ENCODE data around the gene CPSF4L. TPM values are rescaled to one million over a fixed set of nuclear protein-coding genes. Genes with fewer than 3 reads are reported as not detected.

The CPSF4L gene
- polyA plus RNA-seq, 1 donor (not counting 4 experiments of a cell fraction or from before 2014, with no cell fraction given): not detected

- no peaks in the 10 kb centered on the region for H4K20me1 ChIP-seq (ENCODE audit: control insufficient read depth, extremely low read depth, insufficient read depth, low read length)
- H3K27ac ChIP-seq (ENCODE audit: control insufficient read depth, insufficient read depth, low read length): no peak overlapping the region
- DNase-seq (ENCODE audit: low read depth, low spot score) (no peak), FAIRE-seq (no peak)
- TF ChIP-seq CTCF (optimal IDR thresholded peaks at IDR 0.05 in 1 of 3, IDR thresholded peaks at IDR 0.05 in 1 of 3, conservative IDR thresholded peaks at IDR 0.05 in 1 of 3; ENCODE audit: extremely low read depth in 1 of 3, insufficient read depth in 2 of 3, low read length in 3 of 3) (no peak), EZH2 (IDR thresholded peaks at IDR 0.05; ENCODE audit: low read length) (no peak)
- H3K27me3 ChIP-seq (ENCODE audit: control insufficient read depth, extremely low read depth, insufficient read depth, low read length): no peaks in the 10 kb centered on the region
- dilution Hi-C loops (cut with MboI; ENCODE audit: extremely low pct_ligation_motif_present, low sequenced_read_pairs): no loop called here
- H3K9ac ChIP-seq (ENCODE audit: control insufficient read depth, extremely low read depth, insufficient read depth, low read length): no peak overlapping the region
- H3K79me2 ChIP-seq (ENCODE audit: control insufficient read depth, insufficient read depth, low read length): no peaks in the 10 kb centered on the region
- no peaks in the 10 kb centered on the region for H3K9me3 ChIP-seq (ENCODE audit: control insufficient read depth, low read depth, low read length)
- H3K4me1 ChIP-seq (ENCODE audit: control insufficient read depth, extremely low read depth, insufficient read depth, low read length): peaks cover 8% of the 10 kb centered on the region
- no peaks in the 10 kb centered on the region for H3K9me1 ChIP-seq (ENCODE audit: control insufficient read depth, extremely low read depth, insufficient read depth, low read length)
- no peaks in the 10 kb centered on the region for H3K36me3 ChIP-seq (ENCODE audit: control insufficient read depth in 2 of 2, extremely low read depth in 1 of 2, insufficient read depth in 2 of 2, low read length in 2 of 2)
- peak overlapping the region; percentile 5 for H2AFZ ChIP-seq (ENCODE audit: control insufficient read depth, low read length)
- no peak overlapping the region for H3K4me3 ChIP-seq (ENCODE audit: control insufficient read depth in 2 of 3, extremely low read depth in 1 of 3, insufficient read depth in 2 of 3, low read depth in 1 of 3, low read length in 3 of 3)
- H3K4me2 ChIP-seq (ENCODE audit: control insufficient read depth, extremely low read depth, insufficient read depth, low read depth, low read length): no peak overlapping the region
These were observed 1.3 kb upstream of the CPSF4L start for GRCh38 chr17:73262676-73263642.

- Histone ChIP-seq H3K9ac (ENCODE audit: control insufficient read depth, extremely low read depth, insufficient read depth, low read length) (no peak overlapping the region), H3K4me1 (ENCODE audit: control insufficient read depth, extremely low read depth, insufficient read depth, low read length) (peaks cover 8% of the 10 kb centered on the region), H3K27me3 (ENCODE audit: control insufficient read depth, extremely low read depth, insufficient read depth, low read length) (no peaks in the 10 kb centered on the region), H4K20me1 (ENCODE audit: control insufficient read depth, extremely low read depth, insufficient read depth, low read length) (no peaks in the 10 kb centered on the region), H3K4me2 (ENCODE audit: control insufficient read depth, extremely low read depth, insufficient read depth, low read depth, low read length) (peak overlapping the region; percentile 32), H2AFZ (ENCODE audit: control insufficient read depth, low read length) (peak overlapping the region; percentile 74), H3K27ac (ENCODE audit: control insufficient read depth, insufficient read depth, low read length) (no peak overlapping the region), H3K9me3 (ENCODE audit: control insufficient read depth, low read depth, low read length) (no peaks in the 10 kb centered on the region), H3K4me3 (ENCODE audit: control insufficient read depth in 2 of 3, extremely low read depth in 1 of 3, insufficient read depth in 2 of 3, low read depth in 1 of 3, low read length in 3 of 3) (no peak overlapping the region), H3K79me2 (ENCODE audit: control insufficient read depth, insufficient read depth, low read length) (no peaks in the 10 kb centered on the region), H3K36me3 (ENCODE audit: control insufficient read depth in 2 of 2, extremely low read depth in 1 of 2, insufficient read depth in 2 of 2, low read length in 2 of 2) (no peaks in the 10 kb centered on the region), H3K9me1 (ENCODE audit: control insufficient read depth, extremely low read depth, insufficient read depth, low read length) (no peaks in the 10 kb centered on the region)
- dilution Hi-C loops (cut with MboI; ENCODE audit: extremely low pct_ligation_motif_present, low sequenced_read_pairs): no loop called here
- no peak for TF ChIP-seq CTCF (optimal IDR thresholded peaks at IDR 0.05 in 1 of 3, IDR thresholded peaks at IDR 0.05 in 1 of 3, conservative IDR thresholded peaks at IDR 0.05 in 1 of 3; ENCODE audit: extremely low read depth in 1 of 3, insufficient read depth in 2 of 3, low read length in 3 of 3)
- no peak for TF ChIP-seq EZH2 (IDR thresholded peaks at IDR 0.05; ENCODE audit: low read length)
- FAIRE-seq: no peak
- DNase-seq (ENCODE audit: low read depth, low spot score): no peak
These were observed 434 bp upstream of the CPSF4L start for GRCh38 chr17:73261952-73262675.
